ENCODE data around the gene BDNF. TPM values are rescaled to one million over a fixed set of nuclear protein-coding genes. Genes with fewer than 3 reads are reported as not detected.

BDNF gene
- total and polyA plus RNA-seq, 4 donors, result 0.38 to 1.6 (median 1.4) TPM

GRCh38 chr11:27696115-27696514 lies 4.1 kb downstream of the BDNF start:
- H3K27ac ChIP-seq (ENCODE audit: low read depth in 1 of 2, low read length in 1 of 2), result no peak overlapping the region
- no peak for TF ChIP-seq CTCF (IDR thresholded peaks at IDR 0.05; ENCODE audit: control extremely low read depth, extremely low read depth)
- H3K9ac ChIP-seq (ENCODE audit: insufficient read depth in 1 of 2, low read length in 2 of 2), result no peak overlapping the region
- peaks cover 0 to 2% (median 0%) of the 10 kb centered on the region in 4 donors for H3K9me3 ChIP-seq (ENCODE audit: control insufficient read depth in 4 of 4, insufficient read depth in 3 of 4, low read length in 3 of 4)
- H3K4me3 ChIP-seq, result no peak overlapping the region
- ATAC-seq (ENCODE audit: insufficient read depth, low FRiP score) (no peak), DNase-seq (no peak)
- peaks cover 0 to 52% (median 48%) of the 10 kb centered on the region in 3 donors for H3K27me3 ChIP-seq (ENCODE audit: control insufficient read depth in 3 of 3, insufficient read depth in 3 of 3, low read length in 2 of 3)
- H3K36me3 ChIP-seq (ENCODE audit: control insufficient read depth in 4 of 4, insufficient read depth in 4 of 4, low read length in 4 of 4), result no peaks in the 10 kb centered on the region
- peaks cover 0 to 15% (median 10%) of the 10 kb centered on the region in 5 donors for H3K4me1 ChIP-seq (ENCODE audit: control insufficient read depth in 5 of 5, insufficient read depth in 5 of 5, low read length in 5 of 5)
- 54 to 65% methylated on average over 3 of the region's 3 CpGs for WGBS, 2 donors

- H3K4me3 ChIP-seq, result no peak overlapping the region
- ATAC-seq (ENCODE audit: insufficient read depth, low FRiP score) (no peak), DNase-seq (peak in 2 of 3 donors; percentile 30 to 53)
- H3K4me1 ChIP-seq (ENCODE audit: control insufficient read depth in 5 of 5, insufficient read depth in 5 of 5, low read length in 5 of 5), result peaks cover 0 to 10% (median 6%) of the 10 kb centered on the region in 5 donors
- peaks cover 0 to 2% (median 0%) of the 10 kb centered on the region in 4 donors for H3K9me3 ChIP-seq (ENCODE audit: control insufficient read depth in 4 of 4, insufficient read depth in 3 of 4, low read length in 3 of 4)
- H3K27me3 ChIP-seq (ENCODE audit: control insufficient read depth in 3 of 3, insufficient read depth in 3 of 3, low read length in 2 of 3), result peaks cover 0 to 46% (median 43%) of the 10 kb centered on the region in 3 donors
- H3K27ac ChIP-seq (ENCODE audit: low read depth in 1 of 2, low read length in 1 of 2), result no peak overlapping the region
- 19 to 27% methylated on average over 3 of the region's 3 CpGs for WGBS, 2 donors
- H3K36me3 ChIP-seq (ENCODE audit: control insufficient read depth in 4 of 4, insufficient read depth in 4 of 4, low read length in 4 of 4), result no peaks in the 10 kb centered on the region
- TF ChIP-seq CTCF (IDR thresholded peaks at IDR 0.05; ENCODE audit: control extremely low read depth, extremely low read depth), result no peak
- no peak overlapping the region for H3K9ac ChIP-seq (ENCODE audit: insufficient read depth in 1 of 2, low read length in 2 of 2)
Observed at GRCh38 chr11:27694992-27695391, 5.3 kb downstream of the BDNF start.

- DNase-seq, result no peak
- ATAC-seq (ENCODE audit: insufficient read depth, low FRiP score), result no peak
Observed at GRCh38 chr11:27693398-27693797, 6.9 kb downstream of the BDNF start.

More at GRCh38 chr11:27693398-27693797, 6.9 kb downstream of the BDNF start:
- WGBS, 2 donors, result 64 to 80% methylated on average over 5 of the region's 5 CpGs
- H3K27ac ChIP-seq (ENCODE audit: low read depth in 1 of 2, low read length in 1 of 2), result no peak overlapping the region
- H3K9me3 ChIP-seq (ENCODE audit: control insufficient read depth in 4 of 4, insufficient read depth in 3 of 4, low read length in 3 of 4), result no peaks in the 10 kb centered on the region
- no peak for TF ChIP-seq CTCF (IDR thresholded peaks at IDR 0.05; ENCODE audit: control extremely low read depth, extremely low read depth)
- H3K4me1 ChIP-seq (ENCODE audit: control insufficient read depth in 5 of 5, insufficient read depth in 5 of 5, low read length in 5 of 5), result no peaks in the 10 kb centered on the region
- H3K27me3 ChIP-seq (ENCODE audit: control insufficient read depth in 3 of 3, insufficient read depth in 3 of 3, low read length in 2 of 3), result peaks cover 0 to 31% (median 30%) of the 10 kb centered on the region in 3 donors
- no peak overlapping the region for H3K9ac ChIP-seq (ENCODE audit: insufficient read depth in 1 of 2, low read length in 2 of 2)
- H3K36me3 ChIP-seq (ENCODE audit: control insufficient read depth in 4 of 4, insufficient read depth in 4 of 4, low read length in 4 of 4), result no peaks in the 10 kb centered on the region
- H3K4me3 ChIP-seq, result no peak overlapping the region
